Suprapubic skin (tissue), 4 donors: ENCODE data around the gene ZNF546. TPM values are rescaled to one million over a fixed set of nuclear protein-coding genes. Genes with fewer than 3 reads are reported as not detected.
A peak's percentile ranks its signal among the peaks of the same experiment; 100 is the strongest.

Source experiments
- DNase-seq, 2 donors: peaks; one replicate each; pipeline ENCODE4 v3.0.0-alpha.2; 2019; ENCODE audit warnings: low spot score in 2 of 2
- H3K27ac ChIP-seq: fragments of 200-600 bp; sonication (generic); one replicate; pipeline ENCODE4 v1.5.1; 2019
- H3K27me3 ChIP-seq: fragments of 200-600 bp; sonication (generic); one replicate; pipeline ENCODE4 v1.5.1; 2019
- H3K36me3 ChIP-seq: fragments of 200-600 bp; sonication (generic); one replicate; pipeline ENCODE4 v1.5.1; 2019
- H3K4me1 ChIP-seq: fragments of 200-600 bp; sonication (generic); one replicate; pipeline ENCODE4 v1.5.1; 2019
- H3K4me3 ChIP-seq: fragments of 200-600 bp; sonication (generic); one replicate; pipeline ENCODE4 v1.5.1; 2019; ENCODE audit warnings: mild to moderate bottlenecking
- H3K9me3 ChIP-seq: fragments of 200-600 bp; sonication (generic); one replicate; pipeline ENCODE4 v1.5.1; 2019
- CTCF ChIP-seq, 2 donors: fragments of 200-600 bp in 1 of 2; fragments of 450-650 bp in 1 of 2; sonication (generic) in 1 of 2; IDR thresholded peaks; one replicate each; pipeline ENCODE4 v1.5.1; 2016 to 2019; ENCODE audit warnings: antibody characterized with exemption in 2 of 2, mild to moderate bottlenecking in 1 of 2, moderate library complexity in 1 of 2
- EP300 ChIP-seq: sonication (generic); formaldehyde crosslinking; IDR thresholded peaks from one replicate; pipeline ENCODE4 v1.6.1; 2017; ENCODE audit warnings: antibody characterized with exemption
- POLR2A ChIP-seq, 2 donors: fragments of 450-650 bp; IDR thresholded peaks; one replicate each; pipeline ENCODE4 v1.6.1; 2017; ENCODE audit warnings: antibody characterized with exemption in 2 of 2, mild to moderate bottlenecking in 2 of 2, moderate library complexity in 2 of 2
- POLR2AphosphoS5 ChIP-seq, 3 donors: sonication (generic); formaldehyde crosslinking; IDR thresholded peaks; one replicate each; pipeline ENCODE4 v1.6.1; 2017; ENCODE audit warnings: antibody characterized with exemption in 3 of 3
- WGBS: methylation state at CpG from one replicate; pipeline ENCODE4 v1.1.5; 2018; 5-methylcytosine and 5-hydroxymethylcytosine counted together
- total RNA-seq, 4 donors: library from RNA; depleted of rRNA; stranded (reverse); fragments of >200 nt; gene quantifications; one replicate each; pipeline ENCODE4 v1.1.0, GENCODE V29; 2016

Gene ZNF546
- total RNA-seq, 4 donors from 2014 or later, result 0.72 to 6.2 (median 1.5) TPM

- Histone ChIP-seq H3K4me3 (no peak overlapping the region), H3K36me3 (peaks cover 16% of the 10 kb centered on the region), H3K27me3 (no peaks in the 10 kb centered on the region), H3K4me1 (peaks cover 24% of the 10 kb centered on the region), H3K27ac (no peak overlapping the region), H3K9me3 (no peaks in the 10 kb centered on the region)
- DNase-seq, result no peak
- WGBS, result 94% methylated on average over 2 of the region's 2 CpGs
- no peak for TF ChIP-seq POLR2AphosphoS5 (IDR thresholded peaks at IDR 0.05)
- TF ChIP-seq CTCF (IDR thresholded peaks at IDR 0.05), result no peak
- no peak for TF ChIP-seq EP300
These were observed 56.6 kb downstream of the ZNF546 start for GRCh38 chr19:40053491-40053890.

- Histone ChIP-seq H3K27ac (no peak overlapping the region), H3K4me3 (no peak overlapping the region), H3K36me3 (peaks cover 7% of the 10 kb centered on the region), H3K27me3 (no peaks in the 10 kb centered on the region), H3K9me3 (peaks cover 6% of the 10 kb centered on the region), H3K4me1 (peaks cover 24% of the 10 kb centered on the region)
- TF ChIP-seq POLR2AphosphoS5 (IDR thresholded peaks at IDR 0.05), result no peak
- no peak for TF ChIP-seq CTCF (IDR thresholded peaks at IDR 0.05)
- TF ChIP-seq POLR2A (IDR thresholded peaks at IDR 0.05), result no peak
- TF ChIP-seq EP300, result no peak
- no peak for DNase-seq
- 94% methylated on average over 9 of the region's 9 CpGs for WGBS
These were observed 57.8 kb downstream of the ZNF546 start for GRCh38 chr19:40054632-40055031.

DNA sequence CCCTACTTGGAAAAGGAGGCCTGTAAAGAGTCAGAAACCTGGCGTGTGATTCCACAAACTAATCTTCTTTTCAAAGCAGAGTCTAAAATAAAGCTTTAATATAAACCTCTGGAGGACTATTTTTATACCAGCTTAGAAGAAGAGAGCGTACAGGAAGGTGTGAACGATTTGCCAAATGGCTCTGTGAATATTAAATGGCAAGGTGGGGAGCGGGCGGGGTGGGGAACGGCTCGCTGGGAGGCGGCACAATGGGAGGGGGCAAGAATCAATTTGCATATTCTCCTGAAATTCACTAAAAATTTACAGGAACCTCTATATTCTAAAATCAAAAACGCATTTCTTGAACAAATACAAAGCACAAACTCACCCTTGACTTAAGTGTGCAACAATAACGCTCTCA is 58.2 kb downstream of the ZNF546 start:
- no peak for DNase-seq
- TF ChIP-seq EP300 (no peak), CTCF (IDR thresholded peaks at IDR 0.05) (no peak), POLR2AphosphoS5 (IDR thresholded peaks at IDR 0.05) (no peak), POLR2A (IDR thresholded peaks at IDR 0.05) (no peak)
- Histone ChIP-seq H3K27ac (no peak overlapping the region), H3K36me3 (peaks cover 4% of the 10 kb centered on the region), H3K4me3 (peak overlapping the region; percentile 63), H3K4me1 (peaks cover 24% of the 10 kb centered on the region), H3K9me3 (peaks cover 10% of the 10 kb centered on the region), H3K27me3 (no peaks in the 10 kb centered on the region)
- 39% methylated on average over 10 of the region's 10 CpGs for WGBS

- WGBS, result 0% methylated on average over 29 of the region's 41 CpGs
- DNase-seq, result peak; percentile 72 to 80
- peaks cover 24% of the 10 kb centered on the region for H3K4me1 ChIP-seq
- H3K9me3 ChIP-seq, result peaks cover 16% of the 10 kb centered on the region
- H3K36me3 ChIP-seq, result no peaks in the 10 kb centered on the region
- TF ChIP-seq CTCF (IDR thresholded peaks at IDR 0.05) (no peak), EP300 (no peak), POLR2AphosphoS5 (IDR thresholded peaks at IDR 0.05) (no peak), POLR2A (IDR thresholded peaks at IDR 0.05) (no peak)
- H3K27ac ChIP-seq, result peak within 1 kb of the TSS; percentile 26
- no peaks in the 10 kb centered on the region for H3K27me3 ChIP-seq
- H3K4me3 ChIP-seq, result peak within 1 kb of the TSS; percentile 63
These were observed 59.1 kb downstream of the ZNF546 start, which contains the start of gene ZNF780B for GRCh38 chr19:40055832-40056504. Gene ZNF780B, minus strand, starts transcription at chr19:40056231. Its CDS starts 5,899 bp downstream, at chr19:40050332.

GRCh38 chr19:40056505-40056904 is 59.6 kb downstream of the ZNF546 start:
- no peak for DNase-seq
- Histone ChIP-seq H3K36me3 (no peaks in the 10 kb centered on the region), H3K27me3 (no peaks in the 10 kb centered on the region), H3K4me3 (peak overlapping the region; percentile 63), H3K4me1 (peaks cover 24% of the 10 kb centered on the region), H3K9me3 (peaks cover 16% of the 10 kb centered on the region), H3K27ac (no peak overlapping the region)
- 4% methylated on average over 7 of the region's 7 CpGs for WGBS
- TF ChIP-seq POLR2A (IDR thresholded peaks at IDR 0.05), result no peak
- no peak for TF ChIP-seq EP300
- no peak for TF ChIP-seq CTCF (IDR thresholded peaks at IDR 0.05)
- no peak for TF ChIP-seq POLR2AphosphoS5 (IDR thresholded peaks at IDR 0.05)
